ENCODE data around the gene CLIP4. TPM values are rescaled to one million over a fixed set of nuclear protein-coding genes. Genes with fewer than 3 reads are reported as not detected.

CLIP4 gene
- total and polyA plus RNA-seq, 2 of the 13 experiments (the other 11 are each of a cell fraction or from before 2014, with no cell fraction given) = 0.46 to 0.49 TPM

DNA sequence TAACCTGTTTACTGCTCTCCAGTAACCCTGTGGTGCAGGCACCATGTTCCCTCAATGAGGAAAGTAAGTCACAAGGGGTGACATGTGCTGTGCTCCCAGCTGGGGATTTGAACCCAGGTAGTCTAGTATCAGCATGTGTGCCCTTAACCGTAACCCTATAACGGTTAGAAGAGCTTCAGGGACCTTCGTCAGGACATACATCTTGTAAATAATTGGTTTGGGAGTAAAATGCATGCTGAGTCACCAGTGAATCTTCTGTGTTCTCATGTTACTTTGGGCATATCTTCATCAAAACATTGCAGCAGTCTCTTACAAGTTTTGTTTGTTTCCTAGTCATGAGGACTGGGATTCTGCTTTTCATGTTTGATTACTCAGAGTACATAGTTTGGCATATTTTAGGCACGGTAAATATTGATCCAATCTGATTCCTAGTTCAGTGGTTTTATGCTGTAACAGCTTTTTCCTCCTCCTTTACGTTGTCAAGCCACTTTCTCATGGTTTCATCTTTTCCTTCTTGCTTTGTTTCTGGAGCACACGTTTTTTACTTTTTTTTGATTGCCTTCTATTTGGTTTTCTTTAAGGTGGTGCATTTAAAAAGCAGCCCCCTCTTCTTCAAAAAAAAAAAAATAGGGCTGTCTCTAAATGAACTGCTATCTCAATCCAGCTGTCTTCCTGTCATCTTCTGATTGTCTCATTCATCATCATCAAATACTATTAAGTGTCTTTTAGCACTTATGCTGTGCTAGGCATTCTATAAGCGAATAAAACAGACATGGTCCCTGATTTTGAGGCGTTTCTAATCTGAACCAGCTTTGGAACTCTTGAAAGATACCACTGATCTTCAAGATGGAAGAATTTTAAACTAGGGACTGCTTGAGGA lies 50.4 kb downstream of the CLIP4 start (continued):
- TF ChIP-seq, protein P1, sequence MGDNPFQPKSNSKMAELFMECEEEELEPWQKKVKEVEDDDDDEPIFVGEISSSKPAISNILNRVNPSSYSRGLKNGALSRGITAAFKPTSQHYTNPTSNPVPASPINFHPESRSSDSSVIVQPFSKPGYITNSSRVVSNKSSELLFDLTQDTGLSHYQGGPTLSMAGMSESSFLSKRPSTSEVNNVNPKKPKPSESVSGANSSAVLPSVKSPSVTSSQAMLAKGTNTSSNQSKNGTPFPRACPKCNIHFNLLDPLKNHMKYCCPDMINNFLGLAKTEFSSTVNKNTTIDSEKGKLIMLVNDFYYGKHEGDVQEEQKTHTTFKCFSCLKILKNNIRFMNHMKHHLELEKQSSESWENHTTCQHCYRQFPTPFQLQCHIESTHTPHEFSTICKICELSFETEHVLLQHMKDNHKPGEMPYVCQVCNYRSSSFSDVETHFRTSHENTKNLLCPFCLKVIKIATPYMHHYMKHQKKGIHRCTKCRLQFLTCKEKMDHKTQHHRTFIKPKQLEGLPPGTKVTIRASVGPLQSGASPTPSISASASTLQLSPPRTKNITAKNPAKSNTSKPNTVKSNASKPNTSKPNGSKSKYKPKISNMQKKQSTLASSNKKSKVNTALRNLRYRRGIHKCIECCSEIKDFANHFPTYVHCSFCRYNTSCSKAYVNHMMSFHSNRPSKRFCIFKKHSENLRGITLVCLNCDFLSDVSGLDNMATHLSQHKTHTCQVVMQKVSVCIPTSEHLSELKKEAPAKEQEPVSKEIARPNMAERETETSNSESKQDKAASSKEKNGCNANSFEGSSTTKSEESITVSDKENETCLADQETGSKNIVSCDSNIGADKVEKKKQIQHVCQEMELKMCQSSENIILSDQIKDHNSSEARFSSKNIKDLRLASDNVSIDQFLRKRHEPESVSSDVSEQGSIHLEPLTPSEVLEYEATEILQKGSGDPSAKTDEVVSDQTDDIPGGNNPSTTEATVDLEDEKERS (CRISPR knock-in tag; IDR thresholded peaks at IDR 0.05) = 0 out of 2 replicates have a peak, but pooled peaks have one; percentile 44
- TF ChIP-seq ZBTB38 (CRISPR knock-in tag; IDR thresholded peaks at IDR 0.05) (no peak), ZNF12 (CRISPR knock-in tag; IDR thresholded peaks at IDR 0.05) (peak; percentile 44; the same call in 1 of the 2 replicates), ZNF264 (CRISPR knock-in tag; IDR thresholded peaks at IDR 0.05) (no peak), NFE2L2 (IDR thresholded peaks at IDR 0.05; ENCODE audit: low read length) (peak; percentile 78; the same call in 1 of the 2 replicates), DDIT3 (CRISPR knock-in tag; IDR thresholded peaks at IDR 0.05) (no peak), ARNTL (CRISPR knock-in tag; IDR thresholded peaks at IDR 0.05) (no peak), ZNF121 (CRISPR knock-in tag; IDR thresholded peaks at IDR 0.05) (no peak), NRL (CRISPR knock-in tag; IDR thresholded peaks at IDR 0.05; ENCODE audit: borderline replicate concordance) (no peak), ZNF337 (CRISPR knock-in tag; IDR thresholded peaks at IDR 0.05; ENCODE audit: borderline replicate concordance, low read depth) (no peak), ZNF703 (CRISPR knock-in tag; IDR thresholded peaks at IDR 0.05; ENCODE audit: borderline replicate concordance) (no peak), SIN3B (IDR thresholded peaks at IDR 0.05; ENCODE audit: low read length) (no peak), MXI1 (IDR thresholded peaks at IDR 0.05; ENCODE audit: borderline replicate concordance, low read depth, low read length) (peak; percentile 4; the same call in 1 of the 3 replicates), ZNF546 (CRISPR knock-in tag; conservative IDR thresholded peaks at IDR 0.05) (no peak)
- TF ChIP-seq, protein P2, sequence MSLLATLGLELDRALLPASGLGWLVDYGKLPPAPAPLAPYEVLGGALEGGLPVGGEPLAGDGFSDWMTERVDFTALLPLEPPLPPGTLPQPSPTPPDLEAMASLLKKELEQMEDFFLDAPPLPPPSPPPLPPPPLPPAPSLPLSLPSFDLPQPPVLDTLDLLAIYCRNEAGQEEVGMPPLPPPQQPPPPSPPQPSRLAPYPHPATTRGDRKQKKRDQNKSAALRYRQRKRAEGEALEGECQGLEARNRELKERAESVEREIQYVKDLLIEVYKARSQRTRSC (CRISPR knock-in tag; IDR thresholded peaks at IDR 0.05; ENCODE audit: low read depth) = no peak
- TF ChIP-seq, protein P3, sequence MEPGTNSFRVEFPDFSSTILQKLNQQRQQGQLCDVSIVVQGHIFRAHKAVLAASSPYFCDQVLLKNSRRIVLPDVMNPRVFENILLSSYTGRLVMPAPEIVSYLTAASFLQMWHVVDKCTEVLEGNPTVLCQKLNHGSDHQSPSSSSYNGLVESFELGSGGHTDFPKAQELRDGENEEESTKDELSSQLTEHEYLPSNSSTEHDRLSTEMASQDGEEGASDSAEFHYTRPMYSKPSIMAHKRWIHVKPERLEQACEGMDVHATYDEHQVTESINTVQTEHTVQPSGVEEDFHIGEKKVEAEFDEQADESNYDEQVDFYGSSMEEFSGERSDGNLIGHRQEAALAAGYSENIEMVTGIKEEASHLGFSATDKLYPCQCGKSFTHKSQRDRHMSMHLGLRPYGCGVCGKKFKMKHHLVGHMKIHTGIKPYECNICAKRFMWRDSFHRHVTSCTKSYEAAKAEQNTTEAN (CRISPR knock-in tag; conservative IDR thresholded peaks at IDR 0.05) = no peak
- TF ChIP-seq, protein P4, sequence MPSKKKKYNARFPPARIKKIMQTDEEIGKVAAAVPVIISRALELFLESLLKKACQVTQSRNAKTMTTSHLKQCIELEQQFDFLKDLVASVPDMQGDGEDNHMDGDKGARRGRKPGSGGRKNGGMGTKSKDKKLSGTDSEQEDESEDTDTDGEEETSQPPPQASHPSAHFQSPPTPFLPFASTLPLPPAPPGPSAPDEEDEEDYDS (CRISPR knock-in tag; IDR thresholded peaks at IDR 0.05) = peak; percentile 21; the same call in 1 of the 2 replicates
- TF ChIP-seq, protein P5, sequence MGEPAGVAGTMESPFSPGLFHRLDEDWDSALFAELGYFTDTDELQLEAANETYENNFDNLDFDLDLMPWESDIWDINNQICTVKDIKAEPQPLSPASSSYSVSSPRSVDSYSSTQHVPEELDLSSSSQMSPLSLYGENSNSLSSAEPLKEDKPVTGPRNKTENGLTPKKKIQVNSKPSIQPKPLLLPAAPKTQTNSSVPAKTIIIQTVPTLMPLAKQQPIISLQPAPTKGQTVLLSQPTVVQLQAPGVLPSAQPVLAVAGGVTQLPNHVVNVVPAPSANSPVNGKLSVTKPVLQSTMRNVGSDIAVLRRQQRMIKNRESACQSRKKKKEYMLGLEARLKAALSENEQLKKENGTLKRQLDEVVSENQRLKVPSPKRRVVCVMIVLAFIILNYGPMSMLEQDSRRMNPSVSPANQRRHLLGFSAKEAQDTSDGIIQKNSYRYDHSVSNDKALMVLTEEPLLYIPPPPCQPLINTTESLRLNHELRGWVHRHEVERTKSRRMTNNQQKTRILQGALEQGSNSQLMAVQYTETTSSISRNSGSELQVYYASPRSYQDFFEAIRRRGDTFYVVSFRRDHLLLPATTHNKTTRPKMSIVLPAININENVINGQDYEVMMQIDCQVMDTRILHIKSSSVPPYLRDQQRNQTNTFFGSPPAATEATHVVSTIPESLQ (CRISPR knock-in tag; conservative IDR thresholded peaks at IDR 0.05) = no peak
